ENCODE data around the gene MAGED4B.
"Not testable (repeated sequence)": the region's sequence is repeated elsewhere in the genome, so short reads cannot be mapped to it uniquely, and the experiment has no call there.

MAGED4B gene

GRCh38 chrX:52068666-52069640 lies at the start of gene MAGED4B:
MAGED4B (minus strand) TSS chrX:52069183; CDS start chrX:52068172, 1,011 bp downstream.
- not testable (repeated sequence) for DNase-seq

- no peak for DNase-seq
These were observed 49.3 kb upstream of the MAGED4B start for GRCh38 chrX:52118262-52118661.

GRCh38 chrX:52082578-52082977 lies 13.6 kb upstream of the MAGED4B start:
- no peak for DNase-seq

- no peak for DNase-seq
These were observed 9.1 kb upstream of the MAGED4B start for GRCh38 chrX:52078131-52078530.

- not testable (repeated sequence) for DNase-seq
These were observed 26.7 kb downstream of the MAGED4B start for GRCh38 chrX:52042288-52042687.

GRCh38 chrX:52034211-52034610 lies 34.8 kb downstream of the MAGED4B start:
- DNase-seq, result no peak

- no peak for DNase-seq
These were observed 37.6 kb downstream of the MAGED4B start for GRCh38 chrX:52031371-52031770.

GRCh38 chrX:52015794-52016193 lies 53.2 kb downstream of the MAGED4B start:
- DNase-seq, result no peak
